H1 (cell line): Measurements from ENCODE around the gene ENO3. TPM values are rescaled to one million over a fixed set of nuclear protein-coding genes. Genes with fewer than 3 reads are reported as not detected.

Experiments
- CHD2 ChIP-seq: IDR thresholded peaks from 2 replicates; pipeline ENCODE4 v1.6.1; 2012; ENCODE audit warnings: low read length, improper control_type of control experiment
- RBBP5 ChIP-seq: IDR thresholded peaks from 2 replicates; pipeline ENCODE4 v1.7.1; 2012; ENCODE audit warnings: low read depth, mild to moderate bottlenecking, inconsistent platforms, low read length, moderate library complexity, borderline replicate concordance
- polyA plus RNA-seq, 7 experiments: library from polyadenylated mRNA; depleted of rRNA in 3 of 7; stranded (reverse) in 5 of 7; unstranded in 2 of 7; fragments of >200 nt in 5 of 7; fragments of 200-250 nt in 2 of 7; gene quantifications; 1 replicate in 5 of 7; 2 replicates in 1 of 7; 4 replicates in 1 of 7; pipeline versions ENCODE4 v1.2.1 to v1.2.3, GENCODE V29; 2011 to 2013; ENCODE audit warnings: missing spikeins in 2 of 7, mixed read lengths in 2 of 7
- total RNA-seq: library from RNA; stranded (reverse); fragmentation: NEBNext Ultra II Directional; extraction: Animal tissue kit (Norgen Biotek cat#: 25700); gene quantifications from 2 replicates; pipeline ENCODE4 v1.2.1, GENCODE V29; 2021

ENO3 gene
- total and polyA plus RNA-seq, 2 of the 8 experiments (the other 6 are each of a cell fraction or from before 2014, with no cell fraction given): 25.0 to 25.7 TPM

DNA sequence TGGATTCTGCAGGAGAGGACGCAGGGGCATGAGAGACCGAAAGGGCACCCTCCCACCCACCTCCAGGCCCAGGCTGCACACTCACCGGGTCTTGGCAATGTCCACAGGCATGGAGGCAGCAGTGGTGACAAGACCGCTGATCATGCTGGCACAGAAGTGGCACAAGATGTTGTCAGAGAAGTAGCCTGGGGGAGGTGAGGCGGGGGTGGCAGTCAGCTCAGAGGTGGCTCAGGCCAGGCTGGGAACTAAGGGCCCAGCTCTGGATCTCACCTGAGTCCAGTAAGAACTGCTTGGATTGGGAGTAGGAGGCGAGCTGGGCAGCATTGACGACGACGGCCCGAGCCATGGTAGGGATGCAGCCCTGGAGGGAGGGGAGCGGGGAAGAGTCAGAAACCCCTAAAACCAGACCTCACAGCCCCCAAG is 12.8 kb upstream of the ENO3 start (continued):
- TF ChIP-seq RBBP5: no peak
- no peak for TF ChIP-seq CHD2
